ENCODE results near the gene HMG20A.

DNA sequence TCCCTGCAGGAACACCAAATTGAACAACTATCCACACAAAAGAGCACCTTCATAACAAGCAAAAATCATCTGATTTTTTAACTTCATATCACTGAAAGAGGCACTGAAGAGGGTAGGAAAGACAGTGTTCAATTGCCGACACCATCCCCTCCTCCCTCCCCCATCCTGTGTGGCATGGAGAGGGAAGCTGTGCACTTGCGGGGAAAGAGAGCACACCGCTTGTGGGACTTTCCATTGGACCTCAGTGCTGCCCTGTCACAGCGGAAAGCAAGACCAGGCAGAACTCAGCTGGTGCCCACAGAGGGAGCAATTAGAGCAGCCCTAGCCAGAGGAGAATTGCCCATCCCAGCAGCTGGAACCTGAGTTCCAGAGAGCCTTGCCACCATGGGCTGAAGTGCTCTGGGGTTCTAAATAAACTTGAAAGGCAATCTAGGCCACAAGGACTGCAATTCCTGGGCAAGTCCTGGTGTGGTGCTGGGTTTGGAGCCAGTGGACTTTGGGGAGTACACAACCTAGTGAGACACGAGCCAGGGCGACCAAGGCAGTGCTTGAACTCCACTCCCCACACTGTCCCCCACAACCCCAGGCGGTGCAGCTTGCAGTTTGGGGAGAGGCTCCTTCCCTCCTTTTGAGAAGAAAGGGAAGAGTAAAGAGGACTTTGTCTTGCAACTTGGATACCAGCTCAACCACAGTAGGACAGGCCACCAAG lies 27.8 kb upstream of the HMG20A start:
- TF ChIP-seq, protein P1, sequence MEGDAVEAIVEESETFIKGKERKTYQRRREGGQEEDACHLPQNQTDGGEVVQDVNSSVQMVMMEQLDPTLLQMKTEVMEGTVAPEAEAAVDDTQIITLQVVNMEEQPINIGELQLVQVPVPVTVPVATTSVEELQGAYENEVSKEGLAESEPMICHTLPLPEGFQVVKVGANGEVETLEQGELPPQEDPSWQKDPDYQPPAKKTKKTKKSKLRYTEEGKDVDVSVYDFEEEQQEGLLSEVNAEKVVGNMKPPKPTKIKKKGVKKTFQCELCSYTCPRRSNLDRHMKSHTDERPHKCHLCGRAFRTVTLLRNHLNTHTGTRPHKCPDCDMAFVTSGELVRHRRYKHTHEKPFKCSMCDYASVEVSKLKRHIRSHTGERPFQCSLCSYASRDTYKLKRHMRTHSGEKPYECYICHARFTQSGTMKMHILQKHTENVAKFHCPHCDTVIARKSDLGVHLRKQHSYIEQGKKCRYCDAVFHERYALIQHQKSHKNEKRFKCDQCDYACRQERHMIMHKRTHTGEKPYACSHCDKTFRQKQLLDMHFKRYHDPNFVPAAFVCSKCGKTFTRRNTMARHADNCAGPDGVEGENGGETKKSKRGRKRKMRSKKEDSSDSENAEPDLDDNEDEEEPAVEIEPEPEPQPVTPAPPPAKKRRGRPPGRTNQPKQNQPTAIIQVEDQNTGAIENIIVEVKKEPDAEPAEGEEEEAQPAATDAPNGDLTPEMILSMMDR (IDR thresholded peaks at IDR 0.05), result no peak
- no peak for TF ChIP-seq POLR2A (IDR thresholded peaks at IDR 0.05)

Measured in thyroid gland (tissue), 4 donors.